Fibroblast of lung (primary cell): ENCODE data around the gene MAML3.

ENCODE experiments used
- CTCF ChIP-seq, 2 donors: IDR thresholded peaks in 1 of 2; conservative IDR thresholded peaks in 1 of 2; 1 replicate in 1 of 2; 2 replicates in 1 of 2; pipeline ENCODE4 v1.5.1; 2011 to 2012; ENCODE audit warnings: low read length in 2 of 2, control low read depth in 1 of 2, inconsistent platforms in 1 of 2, low read depth in 1 of 2, mild to moderate bottlenecking in 1 of 2
- EZH2 ChIP-seq: IDR thresholded peaks from 2 replicates; pipeline ENCODE4 v1.5.1; 2012; ENCODE audit warnings: low read length, control low read depth, mild to moderate bottlenecking; ENCODE audit errors: missing control alignments

- no peak for TF ChIP-seq CTCF (conservative IDR thresholded peaks at IDR 0.05 in 1 of 2, IDR thresholded peaks at IDR 0.05 in 1 of 2; ENCODE audit: low read depth in 1 of 2, low read length in 2 of 2)
- TF ChIP-seq EZH2 = no peak
These were observed 62.7 kb downstream of the MAML3 start for GRCh38 chr4:140091305-140091704.
